Medulla oblongata (tissue), 1 donor: ENCODE measurements around the gene HSD11B1L.

Experiments
- DNase-seq: peaks from one replicate; pipeline ENCODE4 v3.0.0-alpha.2; 2015; ENCODE audit errors: extremely low spot score

Gene HSD11B1L

GRCh38 chr19:5680437-5681368 is at the start of gene HSD11B1L, which contains the start of gene MICOS13:
Gene HSD11B1L (plus strand): TSS chr19:5681027. CDS start chr19:5684833, 3,806 bp downstream.
Gene MICOS13 (minus strand): TSS chr19:5680516. CDS start chr19:5680486, 30 bp downstream.
- peak; percentile 99 for DNase-seq

- no peak for DNase-seq
Measured at GRCh38 chr19:5631567-5632240, 49.1 kb upstream of the HSD11B1L start.

- DNase-seq: no peak
Measured at GRCh38 chr19:5632241-5632612, 48.6 kb upstream of the HSD11B1L start.

GRCh38 chr19:5632657-5633056 is 48.2 kb upstream of the HSD11B1L start:
- DNase-seq: no peak

DNA sequence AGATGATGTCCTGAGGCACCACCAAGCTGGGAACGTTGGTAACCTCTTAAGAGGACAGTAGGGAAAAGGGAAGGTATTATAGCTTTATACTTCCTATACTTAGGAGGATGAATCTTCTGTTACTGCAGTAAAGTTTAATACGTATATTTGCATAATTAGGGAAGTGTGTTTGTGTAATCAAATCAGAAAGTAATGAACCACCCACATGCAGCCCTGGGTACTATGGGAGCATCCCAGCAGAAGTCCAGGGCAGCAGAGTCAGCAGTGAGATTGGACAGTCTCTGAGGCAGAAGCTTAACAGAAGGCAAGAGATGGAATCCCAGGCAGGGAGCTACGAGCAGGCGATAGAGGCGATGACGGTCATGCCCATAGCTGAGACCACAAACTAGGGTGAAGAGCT is 45.4 kb upstream of the HSD11B1L start:
- no peak for DNase-seq

DNA sequence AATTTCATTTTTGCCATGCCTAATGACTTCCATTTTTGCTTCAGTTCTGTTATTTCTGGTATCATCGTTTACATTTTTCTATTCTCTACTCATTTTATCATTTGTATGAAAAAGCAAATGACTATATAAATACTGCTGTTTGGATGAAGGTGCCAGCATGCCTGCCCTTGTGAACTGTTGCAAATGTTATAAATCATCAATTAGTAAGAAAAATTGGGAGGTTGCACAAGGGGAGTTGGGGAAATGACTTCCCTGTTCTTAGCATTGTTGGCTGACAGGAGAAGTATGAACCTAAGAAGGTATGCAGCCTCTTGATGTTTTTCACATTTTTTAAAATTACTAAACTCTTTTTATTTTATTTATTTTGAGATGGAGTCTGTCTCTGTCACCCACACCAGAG is 42.9 kb upstream of the HSD11B1L start:
- DNase-seq: no peak

GRCh38 chr19:5641171-5641570 is 39.7 kb upstream of the HSD11B1L start:
- DNase-seq: no peak

GRCh38 chr19:5642204-5642603 is 38.6 kb upstream of the HSD11B1L start:
- no peak for DNase-seq

GRCh38 chr19:5643060-5643459 is 37.8 kb upstream of the HSD11B1L start:
- no peak for DNase-seq

GRCh38 chr19:5644037-5644436 is 36.8 kb upstream of the HSD11B1L start:
- no peak for DNase-seq

DNA sequence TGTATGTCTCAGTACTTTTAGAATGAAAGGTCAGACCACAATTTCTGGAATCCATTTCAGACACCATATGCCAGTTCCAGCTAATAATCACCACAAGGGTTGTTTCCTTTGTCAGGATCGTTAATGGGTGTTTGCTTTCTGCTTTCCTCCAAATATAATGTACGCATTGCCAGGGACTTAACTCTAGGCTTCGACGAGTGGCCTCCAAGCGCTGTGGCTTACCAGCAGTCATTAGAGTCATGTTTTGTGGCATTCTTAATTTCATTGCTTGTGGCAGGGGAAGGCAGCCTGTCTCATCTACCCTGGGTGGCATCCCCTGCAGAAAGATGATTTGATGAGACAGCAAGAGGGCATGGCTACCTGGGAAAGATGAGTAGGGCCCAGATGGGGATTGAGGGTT is 35.4 kb upstream of the HSD11B1L start:
- no peak for DNase-seq

DNA sequence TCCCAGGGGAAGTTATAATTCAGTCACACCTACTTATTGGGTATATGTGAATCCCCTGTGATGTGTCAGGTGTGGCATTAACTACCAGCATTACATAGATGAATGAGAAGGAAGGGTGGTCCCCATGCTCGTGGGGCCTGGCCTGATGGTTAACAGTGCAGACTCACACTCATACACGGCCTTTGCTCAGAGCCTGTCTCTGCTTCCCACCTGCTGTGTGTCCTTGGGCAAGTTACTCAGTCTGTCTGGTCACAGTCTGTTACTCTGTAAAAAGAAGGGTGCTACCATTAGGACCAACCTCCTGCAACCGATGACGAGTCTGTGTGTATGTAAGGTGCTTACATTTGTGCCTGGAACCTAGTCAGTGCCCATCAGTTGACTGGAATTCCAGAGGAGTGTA is 34.1 kb upstream of the HSD11B1L start:
- no peak for DNase-seq

- no peak for DNase-seq
Measured at GRCh38 chr19:5648464-5648863, 32.4 kb upstream of the HSD11B1L start.

DNA sequence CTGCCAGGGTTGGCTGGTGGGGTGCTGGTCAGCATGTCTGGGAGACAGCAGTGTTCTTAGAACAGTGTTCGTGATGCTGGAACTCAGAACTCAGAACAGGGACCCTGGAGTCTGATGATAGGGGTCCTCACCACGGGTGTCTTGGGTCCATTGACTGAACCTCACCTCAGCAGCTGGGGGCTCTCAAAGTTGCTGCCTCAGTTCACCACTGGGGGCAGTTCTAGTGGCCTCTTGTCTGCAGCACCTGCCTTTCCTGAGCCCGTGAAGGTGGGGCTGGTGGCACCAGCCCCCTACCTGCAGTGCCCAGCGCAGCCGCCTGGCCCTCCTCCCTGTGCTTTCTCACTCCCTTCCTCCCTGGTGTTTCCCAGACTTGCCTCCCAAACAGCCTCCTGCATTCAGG is 29.5 kb upstream of the HSD11B1L start:
- no peak for DNase-seq

DNA sequence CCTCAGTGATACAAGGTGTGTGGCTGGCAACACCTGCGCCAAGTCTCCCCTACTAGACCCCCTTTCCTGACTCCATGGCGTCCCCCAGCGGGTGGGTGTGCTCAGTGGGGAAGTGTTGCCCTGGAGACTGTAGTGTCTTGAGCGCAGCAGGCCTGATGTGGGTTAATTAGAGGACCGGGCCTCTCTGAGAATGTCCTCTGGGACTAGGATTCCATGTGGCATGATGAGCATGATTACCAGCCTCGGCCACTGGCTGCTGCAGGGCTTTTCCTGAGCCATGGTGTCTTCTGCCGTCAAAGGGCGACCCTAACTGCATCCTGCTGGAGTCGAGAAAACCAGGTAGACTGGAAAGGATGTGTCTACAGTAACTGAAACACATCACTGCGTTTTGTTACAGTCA is 28.6 kb upstream of the HSD11B1L start:
- DNase-seq: no peak

- DNase-seq: no peak
Measured at GRCh38 chr19:5654931-5655330, 25.9 kb upstream of the HSD11B1L start.

- no peak for DNase-seq
Measured at GRCh38 chr19:5655412-5655811, 25.4 kb upstream of the HSD11B1L start.

DNA sequence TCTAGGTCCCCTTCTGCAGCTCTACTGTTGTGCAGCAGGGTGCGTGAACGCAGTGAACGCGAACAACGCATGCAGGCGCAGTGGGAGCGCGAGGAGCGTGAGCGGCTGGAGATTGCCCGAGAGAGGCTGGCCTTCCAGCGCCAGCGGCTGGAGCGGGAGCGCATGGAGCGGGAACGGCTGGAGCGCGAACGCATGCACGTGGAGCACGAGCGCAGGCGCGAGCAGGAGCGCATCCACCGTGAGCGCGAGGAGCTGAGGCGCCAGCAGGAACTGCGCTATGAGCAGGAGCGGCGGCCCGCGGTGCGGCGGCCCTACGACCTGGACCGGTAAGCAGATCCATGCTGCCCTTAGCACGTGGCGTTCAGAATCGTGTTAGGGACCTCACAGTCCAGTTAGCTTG is 19.3 kb upstream of the HSD11B1L start:
- no peak for DNase-seq

DNA sequence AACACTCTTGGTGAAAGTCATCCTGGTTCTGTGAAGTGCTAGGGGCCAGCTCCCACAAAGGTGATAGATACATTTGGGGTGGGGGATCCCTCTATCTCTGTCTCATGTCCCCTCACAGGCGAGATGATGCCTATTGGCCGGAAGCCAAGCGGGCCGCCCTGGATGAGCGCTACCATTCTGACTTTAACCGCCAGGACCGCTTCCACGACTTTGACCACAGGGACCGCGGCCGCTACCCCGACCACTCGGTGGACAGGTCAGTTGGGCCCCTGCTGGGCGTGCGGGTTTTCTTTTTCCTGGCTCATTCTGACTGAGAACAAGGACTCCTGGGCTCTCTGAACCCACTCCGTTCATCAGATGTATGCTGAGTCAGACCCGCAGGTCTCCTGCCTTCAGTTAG is 16.9 kb upstream of the HSD11B1L start:
- no peak for DNase-seq

DNA sequence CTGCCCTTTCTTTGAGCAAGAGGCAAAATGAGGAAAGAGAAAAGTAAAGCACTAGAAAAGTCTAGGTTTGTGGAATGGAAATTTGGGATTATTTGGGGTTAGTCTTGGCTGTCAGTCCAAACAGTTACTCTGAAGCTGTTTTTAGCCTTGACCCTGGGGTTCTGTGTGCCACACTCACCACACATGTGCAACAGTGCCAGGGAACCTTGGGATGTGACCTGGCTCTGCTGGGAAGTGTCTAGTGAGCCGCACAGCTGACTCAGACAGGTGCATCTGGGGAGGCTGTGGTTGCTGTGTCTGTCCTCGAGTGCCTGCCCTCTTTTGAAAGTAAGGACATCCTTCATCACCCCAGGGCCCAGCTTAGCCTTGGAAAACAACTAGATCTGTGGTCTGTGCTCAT is 16.3 kb upstream of the HSD11B1L start:
- no peak for DNase-seq

DNA sequence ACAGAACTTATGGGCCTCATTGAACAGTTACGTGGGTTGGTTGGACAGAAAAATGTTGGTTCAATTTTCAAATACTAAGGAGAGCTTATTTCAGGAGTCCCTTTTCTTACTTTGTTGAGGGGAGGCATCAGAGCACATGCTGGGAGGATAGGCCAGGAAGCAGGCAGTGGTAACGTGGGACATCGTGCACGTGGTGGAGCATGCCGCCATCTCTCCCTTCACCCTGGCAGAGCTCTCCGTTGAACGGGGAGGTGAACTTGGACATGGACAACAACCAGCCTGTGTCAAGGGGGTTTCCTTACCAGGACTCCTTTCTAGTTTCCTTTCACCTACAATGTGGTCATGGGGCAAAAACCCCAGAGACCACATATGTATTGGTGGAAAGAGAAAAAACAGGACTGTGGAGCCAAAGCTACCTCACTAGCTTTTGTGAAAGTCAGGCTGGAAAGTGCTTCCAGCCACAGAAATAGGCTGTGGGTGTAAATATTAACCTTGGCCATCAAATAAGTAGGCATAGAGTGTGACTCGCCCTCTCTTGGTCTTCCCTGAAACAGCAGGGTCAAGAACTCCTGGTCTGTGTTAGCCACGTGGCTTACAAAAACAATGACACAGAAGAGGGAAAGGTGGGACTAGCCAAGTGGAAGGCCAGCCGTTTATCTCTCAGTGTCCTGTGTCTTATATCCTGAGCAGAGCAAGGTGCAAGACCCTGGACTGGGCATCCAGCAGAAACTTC is 14.9 kb upstream of the HSD11B1L start:
- no peak for DNase-seq

- DNase-seq: no peak
Measured at GRCh38 chr19:5666921-5667610, 13.8 kb upstream of the HSD11B1L start.
